HEK293 (cell line): ENCODE measurements around the gene TMEM88.

Experiments used
- CTCF ChIA-PET: fragments of 350-600 bp; formaldehyde crosslinking; extraction: SDS; loops from one replicate; lab custom pipeline; 2021; ENCODE audit warnings: antibody characterized with exemption; lab: Yijun Ruan, JAX
- POLR2A ChIA-PET: fragments of 300-600 bp; formaldehyde crosslinking; extraction: SDS; loops from one replicate; lab custom pipeline; 2020; ENCODE audit warnings: antibody characterized with exemption, inconsistent platforms; lab: Yijun Ruan, JAX
- H3K27ac ChIP-seq: fragments of 200-500 bp; sonication (Bioruptor generic); 2 replicates; pipeline ENCODE4 v1.5.1; 2014; ENCODE audit warnings: low read depth, low read length, control low read depth, inconsistent platforms; ENCODE audit errors: extremely low read depth
- H3K36me3 ChIP-seq, 2 experiments: fragments of 200-500 bp in 1 of 2; sonication (Bioruptor generic) in 1 of 2; 1 replicate in 1 of 2; 2 replicates in 1 of 2; pipeline ENCODE4 v1.5.1; 2014 to 2017; ENCODE audit warnings: inconsistent platforms in 2 of 2, low read length in 2 of 2; ENCODE audit not compliant: control insufficient read depth in 2 of 2, insufficient read depth in 1 of 2
- H3K4me1 ChIP-seq: fragments of 200-500 bp; sonication (Bioruptor generic); 2 replicates; pipeline ENCODE4 v1.5.1; 2014; ENCODE audit warnings: mild to moderate bottlenecking, low read length, inconsistent platforms; ENCODE audit not compliant: control insufficient read depth, insufficient read depth
- H3K4me3 ChIP-seq: 2 replicates; pipeline ENCODE4 v1.5.1; 2011; ENCODE audit warnings: low read depth, mild to moderate bottlenecking, control low read depth, low read length, moderate library complexity
- H3K9me3 ChIP-seq: fragments of 200-500 bp; sonication (Bioruptor generic); 2 replicates; pipeline ENCODE4 v1.5.1; 2014; ENCODE audit warnings: low read depth, low read length, inconsistent platforms; ENCODE audit not compliant: control insufficient read depth, insufficient read depth
- BCL11A ChIP-seq: fragments of 450-650 bp; formaldehyde crosslinking; IDR thresholded peaks from 2 replicates; pipeline ENCODE4 v1.5.1; 2016; ENCODE audit warnings: low read depth, missing biosample characterization, missing genetic modification characterization
- IKZF3 ChIP-seq: fragments of 450-650 bp; IDR thresholded peaks from 2 replicates; pipeline ENCODE4 v1.5.0; 2018; ENCODE audit warnings: missing biosample characterization, mild to moderate bottlenecking, missing genetic modification characterization, moderate library complexity
- RBAK ChIP-seq: fragments of 450-650 bp; formaldehyde crosslinking; IDR thresholded peaks from 2 replicates; pipeline ENCODE4 v1.5.1; 2016; ENCODE audit warnings: missing biosample characterization, missing genetic modification characterization
- YY1 ChIP-seq: fragments of 450-650 bp; formaldehyde crosslinking; IDR thresholded peaks from 2 replicates; pipeline ENCODE4 v1.5.1; 2018; ENCODE audit warnings: missing biosample characterization, missing genetic modification characterization
- ZBTB20 ChIP-seq: fragments of 450-650 bp; formaldehyde crosslinking; IDR thresholded peaks from 2 replicates; pipeline ENCODE4 v1.5.1; 2016; ENCODE audit warnings: missing biosample characterization, missing genetic modification characterization
- ZBTB48 ChIP-seq: fragments of 450-650 bp; formaldehyde crosslinking; IDR thresholded peaks from 2 replicates; pipeline ENCODE4 v1.5.1; 2016; ENCODE audit warnings: missing biosample characterization, missing genetic modification characterization
- ZNF114 ChIP-seq: fragments of 450-650 bp; formaldehyde crosslinking; IDR thresholded peaks from 2 replicates; pipeline ENCODE4 v1.5.0; 2017; ENCODE audit warnings: missing biosample characterization, missing genetic modification characterization
- ZNF157 ChIP-seq: fragments of 450-650 bp; formaldehyde crosslinking; IDR thresholded peaks from 2 replicates; pipeline ENCODE4 v1.5.1; 2016; ENCODE audit warnings: missing biosample characterization, missing genetic modification characterization
- ZNF16 ChIP-seq: fragments of 450-650 bp; formaldehyde crosslinking; IDR thresholded peaks from 2 replicates; pipeline ENCODE4 v1.5.1; 2016; ENCODE audit warnings: low read depth, missing biosample characterization, missing genetic modification characterization
- ZNF19 ChIP-seq: fragments of 450-650 bp; formaldehyde crosslinking; IDR thresholded peaks from 2 replicates; pipeline ENCODE4; 2016; ENCODE audit warnings: missing biosample characterization, missing genetic modification characterization, low read depth
- ZNF2 ChIP-seq: fragments of 450-650 bp; formaldehyde crosslinking; IDR thresholded peaks from 2 replicates; pipeline ENCODE4 v1.5.1; 2016; ENCODE audit warnings: missing biosample characterization, missing genetic modification characterization
- ZNF350 ChIP-seq: fragments of 450-650 bp; formaldehyde crosslinking; IDR thresholded peaks from 2 replicates; pipeline ENCODE4 v1.5.0; 2017; ENCODE audit warnings: missing biosample characterization, mild to moderate bottlenecking, missing genetic modification characterization
- ZNF366 ChIP-seq: fragments of 450-650 bp; formaldehyde crosslinking; conservative IDR thresholded peaks from 2 replicates; pipeline ENCODE4 v1.5.1; 2016; ENCODE audit warnings: missing biosample characterization, missing genetic modification characterization
- ZNF596 ChIP-seq: fragments of 450-650 bp; IDR thresholded peaks from 2 replicates; pipeline ENCODE4 v1.5.0; 2018; ENCODE audit warnings: missing biosample characterization, mild to moderate bottlenecking, missing genetic modification characterization, moderate library complexity
- ZNF621 ChIP-seq: fragments of 450-650 bp; formaldehyde crosslinking; IDR thresholded peaks from 2 replicates; pipeline ENCODE4 v1.5.1; 2017; ENCODE audit warnings: missing biosample characterization, missing genetic modification characterization
- ZNF791 ChIP-seq: fragments of 450-650 bp; formaldehyde crosslinking; IDR thresholded peaks from 2 replicates; pipeline ENCODE4 v1.5.1; 2016; ENCODE audit warnings: missing biosample characterization, missing genetic modification characterization
- TF ChIP-seq, protein P1 (sequence below): fragments of 450-650 bp; formaldehyde crosslinking; IDR thresholded peaks from 2 replicates; pipeline ENCODE4 v1.5.1; 2016; ENCODE audit warnings: missing biosample characterization, missing genetic modification characterization
- TF ChIP-seq, protein P2 (sequence below): fragments of 450-650 bp; formaldehyde crosslinking; IDR thresholded peaks from 2 replicates; pipeline ENCODE4 v1.5.1; 2016; ENCODE audit warnings: missing biosample characterization, missing genetic modification characterization
- TF ChIP-seq, protein P3 (sequence below): fragments of 450-650 bp; formaldehyde crosslinking; IDR thresholded peaks from 2 replicates; pipeline ENCODE4 v1.5.1; 2016; ENCODE audit warnings: missing biosample characterization, missing genetic modification characterization
- TF ChIP-seq, protein P4 (sequence below): fragments of 450-650 bp; formaldehyde crosslinking; conservative IDR thresholded peaks from 2 replicates; pipeline ENCODE4 v1.5.1; 2016; ENCODE audit warnings: low read depth, missing biosample characterization, missing genetic modification characterization
- TF ChIP-seq, protein P5 (sequence below): fragments of 450-650 bp; formaldehyde crosslinking; optimal IDR thresholded peaks from 2 replicates; pipeline ENCODE3; 2016; ENCODE audit warnings: missing biosample characterization, mild to moderate bottlenecking, missing genetic modification characterization
- TF ChIP-seq, protein P6 (sequence below): fragments of 450-650 bp; formaldehyde crosslinking; IDR thresholded peaks from 2 replicates; pipeline ENCODE4 v1.5.1; 2017; ENCODE audit warnings: missing biosample characterization, missing genetic modification characterization

Gene TMEM88

DNA sequence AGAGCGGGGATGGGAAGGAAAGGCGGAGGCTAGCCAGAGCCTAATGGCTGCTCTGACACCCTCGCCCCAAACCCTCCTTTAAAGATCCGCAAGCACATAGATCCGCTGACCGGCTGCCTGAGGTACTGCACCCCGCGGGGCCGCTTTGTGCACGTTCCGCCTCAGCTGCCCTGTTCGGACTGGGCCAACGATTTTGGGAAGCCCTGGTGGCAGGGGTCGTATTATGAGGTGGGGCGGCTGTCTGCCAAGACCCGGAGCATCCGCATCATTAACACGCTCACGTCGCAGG lies 3.6 kb downstream of the TMEM88 start:
- TF ChIP-seq ZNF350 (tag by site-specific recombination) = no peak
- TF ChIP-seq, protein P1, sequence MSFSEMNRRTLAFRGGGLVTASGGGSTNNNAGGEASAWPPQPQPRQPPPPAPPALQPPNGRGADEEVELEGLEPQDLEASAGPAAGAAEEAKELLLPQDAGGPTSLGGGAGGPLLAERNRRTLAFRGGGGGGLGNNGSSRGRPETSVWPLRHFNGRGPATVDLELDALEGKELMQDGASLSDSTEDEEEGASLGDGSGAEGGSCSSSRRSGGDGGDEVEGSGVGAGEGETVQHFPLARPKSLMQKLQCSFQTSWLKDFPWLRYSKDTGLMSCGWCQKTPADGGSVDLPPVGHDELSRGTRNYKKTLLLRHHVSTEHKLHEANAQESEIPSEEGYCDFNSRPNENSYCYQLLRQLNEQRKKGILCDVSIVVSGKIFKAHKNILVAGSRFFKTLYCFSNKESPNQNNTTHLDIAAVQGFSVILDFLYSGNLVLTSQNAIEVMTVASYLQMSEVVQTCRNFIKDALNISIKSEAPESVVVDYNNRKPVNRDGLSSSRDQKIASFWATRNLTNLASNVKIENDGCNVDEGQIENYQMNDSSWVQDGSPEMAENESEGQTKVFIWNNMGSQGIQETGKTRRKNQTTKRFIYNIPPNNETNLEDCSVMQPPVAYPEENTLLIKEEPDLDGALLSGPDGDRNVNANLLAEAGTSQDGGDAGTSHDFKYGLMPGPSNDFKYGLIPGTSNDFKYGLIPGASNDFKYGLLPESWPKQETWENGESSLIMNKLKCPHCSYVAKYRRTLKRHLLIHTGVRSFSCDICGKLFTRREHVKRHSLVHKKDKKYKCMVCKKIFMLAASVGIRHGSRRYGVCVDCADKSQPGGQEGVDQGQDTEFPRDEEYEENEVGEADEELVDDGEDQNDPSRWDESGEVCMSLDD (tag by site-specific recombination) = no peak
- peak; percentile 32 for TF ChIP-seq ZBTB20 (tag by site-specific recombination)
- no peak for TF ChIP-seq ZNF114 (tag by site-specific recombination)
- no peak for TF ChIP-seq ZNF19 (tag by site-specific recombination)
- TF ChIP-seq ZNF2 = no peak
- TF ChIP-seq IKZF3 (tag by site-specific recombination) = no peak
- no peak for TF ChIP-seq ZNF791 (tag by site-specific recombination)
- no peak for TF ChIP-seq ZNF596
- TF ChIP-seq YY1 (tag by site-specific recombination) = peak; percentile 21; the same call in 1 of the 2 replicates
- TF ChIP-seq, protein P2, sequence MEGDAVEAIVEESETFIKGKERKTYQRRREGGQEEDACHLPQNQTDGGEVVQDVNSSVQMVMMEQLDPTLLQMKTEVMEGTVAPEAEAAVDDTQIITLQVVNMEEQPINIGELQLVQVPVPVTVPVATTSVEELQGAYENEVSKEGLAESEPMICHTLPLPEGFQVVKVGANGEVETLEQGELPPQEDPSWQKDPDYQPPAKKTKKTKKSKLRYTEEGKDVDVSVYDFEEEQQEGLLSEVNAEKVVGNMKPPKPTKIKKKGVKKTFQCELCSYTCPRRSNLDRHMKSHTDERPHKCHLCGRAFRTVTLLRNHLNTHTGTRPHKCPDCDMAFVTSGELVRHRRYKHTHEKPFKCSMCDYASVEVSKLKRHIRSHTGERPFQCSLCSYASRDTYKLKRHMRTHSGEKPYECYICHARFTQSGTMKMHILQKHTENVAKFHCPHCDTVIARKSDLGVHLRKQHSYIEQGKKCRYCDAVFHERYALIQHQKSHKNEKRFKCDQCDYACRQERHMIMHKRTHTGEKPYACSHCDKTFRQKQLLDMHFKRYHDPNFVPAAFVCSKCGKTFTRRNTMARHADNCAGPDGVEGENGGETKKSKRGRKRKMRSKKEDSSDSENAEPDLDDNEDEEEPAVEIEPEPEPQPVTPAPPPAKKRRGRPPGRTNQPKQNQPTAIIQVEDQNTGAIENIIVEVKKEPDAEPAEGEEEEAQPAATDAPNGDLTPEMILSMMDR (tag by site-specific recombination) = peak; percentile 52; the same call in 1 of the 2 replicates
- no peak for TF ChIP-seq ZNF366 (tag by site-specific recombination)
- no peak for TF ChIP-seq ZBTB48 (tag by site-specific recombination)
- TF ChIP-seq, protein P3, sequence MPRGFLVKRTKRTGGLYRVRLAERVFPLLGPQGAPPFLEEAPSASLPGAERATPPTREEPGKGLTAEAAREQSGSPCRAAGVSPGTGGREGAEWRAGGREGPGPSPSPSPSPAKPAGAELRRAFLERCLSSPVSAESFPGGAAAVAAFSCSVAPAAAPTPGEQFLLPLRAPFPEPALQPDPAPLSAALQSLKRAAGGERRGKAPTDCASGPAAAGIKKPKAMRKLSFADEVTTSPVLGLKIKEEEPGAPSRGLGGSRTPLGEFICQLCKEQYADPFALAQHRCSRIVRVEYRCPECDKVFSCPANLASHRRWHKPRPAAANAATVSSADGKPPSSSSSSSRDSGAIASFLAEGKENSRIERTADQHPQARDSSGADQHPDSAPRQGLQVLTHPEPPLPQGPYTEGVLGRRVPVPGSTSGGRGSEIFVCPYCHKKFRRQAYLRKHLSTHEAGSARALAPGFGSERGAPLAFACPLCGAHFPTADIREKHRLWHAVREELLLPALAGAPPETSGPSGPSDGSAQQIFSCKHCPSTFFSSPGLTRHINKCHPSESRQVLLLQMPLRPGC (tag by site-specific recombination) = no peak
- TF ChIP-seq, protein P4, sequence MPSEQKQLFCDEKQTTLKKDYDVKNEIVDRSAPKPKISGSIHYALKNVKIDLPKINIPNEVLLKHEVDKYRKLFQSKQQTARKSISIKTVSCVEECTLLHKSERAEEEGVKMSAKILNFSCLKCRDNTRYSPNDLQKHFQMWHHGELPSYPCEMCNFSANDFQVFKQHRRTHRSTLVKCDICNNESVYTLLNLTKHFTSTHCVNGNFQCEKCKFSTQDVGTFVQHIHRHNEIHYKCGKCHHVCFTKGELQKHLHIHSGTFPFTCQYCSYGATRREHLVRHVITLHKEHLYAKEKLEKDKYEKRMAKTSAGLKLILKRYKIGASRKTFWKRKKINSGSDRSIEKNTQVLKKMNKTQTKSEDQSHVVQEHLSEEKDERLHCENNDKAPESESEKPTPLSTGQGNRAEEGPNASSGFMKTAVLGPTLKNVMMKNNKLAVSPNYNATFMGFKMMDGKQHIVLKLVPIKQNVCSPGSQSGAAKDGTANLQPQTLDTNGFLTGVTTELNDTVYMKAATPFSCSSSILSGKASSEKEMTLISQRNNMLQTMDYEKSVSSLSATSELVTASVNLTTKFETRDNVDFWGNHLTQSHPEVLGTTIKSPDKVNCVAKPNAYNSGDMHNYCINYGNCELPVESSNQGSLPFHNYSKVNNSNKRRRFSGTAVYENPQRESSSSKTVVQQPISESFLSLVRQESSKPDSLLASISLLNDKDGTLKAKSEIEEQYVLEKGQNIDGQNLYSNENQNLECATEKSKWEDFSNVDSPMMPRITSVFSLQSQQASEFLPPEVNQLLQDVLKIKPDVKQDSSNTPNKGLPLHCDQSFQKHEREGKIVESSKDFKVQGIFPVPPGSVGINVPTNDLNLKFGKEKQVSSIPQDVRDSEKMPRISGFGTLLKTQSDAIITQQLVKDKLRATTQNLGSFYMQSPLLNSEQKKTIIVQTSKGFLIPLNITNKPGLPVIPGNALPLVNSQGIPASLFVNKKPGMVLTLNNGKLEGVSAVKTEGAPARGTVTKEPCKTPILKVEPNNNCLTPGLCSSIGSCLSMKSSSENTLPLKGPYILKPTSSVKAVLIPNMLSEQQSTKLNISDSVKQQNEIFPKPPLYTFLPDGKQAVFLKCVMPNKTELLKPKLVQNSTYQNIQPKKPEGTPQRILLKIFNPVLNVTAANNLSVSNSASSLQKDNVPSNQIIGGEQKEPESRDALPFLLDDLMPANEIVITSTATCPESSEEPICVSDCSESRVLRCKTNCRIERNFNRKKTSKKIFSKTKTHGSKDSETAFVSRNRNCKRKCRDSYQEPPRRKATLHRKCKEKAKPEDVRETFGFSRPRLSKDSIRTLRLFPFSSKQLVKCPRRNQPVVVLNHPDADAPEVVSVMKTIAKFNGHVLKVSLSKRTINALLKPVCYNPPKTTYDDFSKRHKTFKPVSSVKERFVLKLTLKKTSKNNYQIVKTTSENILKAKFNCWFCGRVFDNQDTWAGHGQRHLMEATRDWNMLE (tag by site-specific recombination) = no peak
- TF ChIP-seq ZNF16 (tag by site-specific recombination) = no peak
- TF ChIP-seq RBAK (tag by site-specific recombination) = no peak
- TF ChIP-seq, protein P5, sequence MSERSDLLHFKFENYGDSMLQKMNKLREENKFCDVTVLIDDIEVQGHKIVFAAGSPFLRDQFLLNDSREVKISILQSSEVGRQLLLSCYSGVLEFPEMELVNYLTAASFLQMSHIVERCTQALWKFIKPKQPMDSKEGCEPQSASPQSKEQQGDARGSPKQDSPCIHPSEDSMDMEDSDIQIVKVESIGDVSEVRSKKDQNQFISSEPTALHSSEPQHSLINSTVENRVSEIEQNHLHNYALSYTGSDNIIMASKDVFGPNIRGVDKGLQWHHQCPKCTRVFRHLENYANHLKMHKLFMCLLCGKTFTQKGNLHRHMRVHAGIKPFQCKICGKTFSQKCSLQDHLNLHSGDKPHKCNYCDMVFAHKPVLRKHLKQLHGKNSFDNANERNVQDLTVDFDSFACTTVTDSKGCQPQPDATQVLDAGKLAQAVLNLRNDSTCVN (tag by site-specific recombination) = peak; percentile 31
- no peak for TF ChIP-seq ZNF157 (tag by site-specific recombination)
- TF ChIP-seq BCL11A (tag by site-specific recombination) = no peak
- TF ChIP-seq ZNF621 = no peak
- TF ChIP-seq, protein P6, sequence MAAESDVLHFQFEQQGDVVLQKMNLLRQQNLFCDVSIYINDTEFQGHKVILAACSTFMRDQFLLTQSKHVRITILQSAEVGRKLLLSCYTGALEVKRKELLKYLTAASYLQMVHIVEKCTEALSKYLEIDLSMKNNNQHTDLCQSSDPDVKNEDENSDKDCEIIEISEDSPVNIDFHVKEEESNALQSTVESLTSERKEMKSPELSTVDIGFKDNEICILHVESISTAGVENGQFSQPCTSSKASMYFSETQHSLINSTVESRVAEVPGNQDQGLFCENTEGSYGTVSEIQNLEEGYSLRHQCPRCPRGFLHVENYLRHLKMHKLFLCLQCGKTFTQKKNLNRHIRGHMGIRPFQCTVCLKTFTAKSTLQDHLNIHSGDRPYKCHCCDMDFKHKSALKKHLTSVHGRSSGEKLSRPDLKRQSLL (tag by site-specific recombination) = no peak
- CTCF ChIA-PET = interaction anchor here (0.6 to 14.4 kb wide), 8 partner anchors 12 to 199 kb away, joined by 3 to 141 read pairs (median 4); no protein-coding TSS in a partner anchor
- H3K27ac ChIP-seq = peak overlapping the region; percentile 90
- H3K4me1 ChIP-seq = peaks cover 10% of the 10 kb centered on the region
- POLR2A ChIA-PET = interaction anchor here (0.6 kb wide), 1 partner anchor 60 kb away, joined by 5 read pairs; no protein-coding TSS in a partner anchor
- H3K4me3 ChIP-seq = peak overlapping the region; percentile 88
- no peaks in the 10 kb centered on the region for H3K9me3 ChIP-seq
- peaks cover 27 to 48% of the 10 kb centered on the region in 2 experiments for H3K36me3 ChIP-seq
